A673 (cell line): Measurements from ENCODE around the gene GRIK4. TPM values are rescaled to one million over a fixed set of nuclear protein-coding genes. Genes with fewer than 3 reads are reported as not detected.

ENCODE experiments used
- BruUV-seq: library from RNA; stranded (reverse); fragments of 400-500 nt; replicated peaks from 2 replicates; lab custom pipeline; 2021; lab: Mats Ljungman, UMichigan
- CTCF ChIA-PET: fragments of 300-600 bp; sonication (Branson Sonifier 250); formaldehyde crosslinking; loops from one replicate; lab custom pipeline; 2022; ENCODE audit warnings: antibody characterized with exemption; lab: Charles Lee
- POLR2A ChIA-PET: fragments of 300-600 bp; sonication (Branson Sonifier 250); formaldehyde crosslinking; loops from one replicate; lab custom pipeline; 2022; ENCODE audit warnings: antibody characterized with exemption; ENCODE audit not compliant: low non-redundant PET; lab: Charles Lee
- DNase-seq: peaks from one replicate; pipeline ENCODE4 v3.0.0-alpha.2; 2015; ENCODE audit warnings: low spot score
- H3K27ac ChIP-seq: fragments of 200-600 bp; sonication (generic); 2 replicates; pipeline ENCODE4 v1.5.1; 2016; ENCODE audit warnings: mixed run types, low read depth, mild to moderate bottlenecking, mixed read lengths, antibody characterized with exemption, low read length; ENCODE audit not compliant: poor library complexity, severe bottlenecking
- H3K27me3 ChIP-seq: fragments of 200-600 bp; sonication (generic); replicated peaks from 2 replicates; pipeline ENCODE4 v1.6.1; 2017; ENCODE audit warnings: mixed run types, low read depth, mild to moderate bottlenecking, mixed read lengths, antibody characterized with exemption, low read length; ENCODE audit not compliant: insufficient read depth, poor library complexity
- H3K36me3 ChIP-seq: fragments of 200-600 bp; sonication (generic); 2 replicates; pipeline ENCODE4 v1.6.1; 2016; ENCODE audit warnings: mixed run types, mild to moderate bottlenecking, mixed read lengths, antibody characterized with exemption, low read length; ENCODE audit not compliant: insufficient read depth, poor library complexity, severe bottlenecking
- H3K4me1 ChIP-seq: fragments of 200-600 bp; sonication (generic); 2 replicates; pipeline ENCODE4 v1.6.1; 2017; ENCODE audit warnings: mixed run types, mild to moderate bottlenecking, mixed read lengths, antibody characterized with exemption, low read length; ENCODE audit not compliant: insufficient read depth, poor library complexity, severe bottlenecking
- H3K4me3 ChIP-seq: fragments of 200-600 bp; sonication (generic); 2 replicates; pipeline ENCODE4 v1.5.1; 2016; ENCODE audit warnings: low read depth, mixed run types, mild to moderate bottlenecking, mixed read lengths, low read length; ENCODE audit not compliant: poor library complexity, severe bottlenecking
- H3K9me3 ChIP-seq: fragments of 200-600 bp; sonication (generic); 2 replicates; pipeline ENCODE4 v1.6.1; 2016; ENCODE audit warnings: mixed run types, low read depth, mild to moderate bottlenecking, mixed read lengths, antibody characterized with exemption, low read length; ENCODE audit not compliant: poor library complexity, severe bottlenecking
- CTCF ChIP-seq: fragments of 300-800, 200-600 bp; sonication (generic); conservative IDR thresholded peaks from 2 replicates; pipeline ENCODE4 v1.5.1; 2017; ENCODE audit warnings: low read depth, mild to moderate bottlenecking, antibody characterized with exemption, low read length, moderate library complexity, mixed read lengths
- EZH2 ChIP-seq: fragments of 200-600 bp; sonication (generic); IDR thresholded peaks from 2 replicates; pipeline ENCODE4 v1.6.1; 2017; ENCODE audit warnings: borderline replicate concordance, low read depth, mild to moderate bottlenecking, mixed read lengths, antibody characterized with exemption, low read length; ENCODE audit not compliant: poor library complexity, severe bottlenecking
- intact Hi-C: fragments of 100-400 bp; cut with micrococcal nuclease; formaldehyde crosslinking; loops from one replicate; pipeline ENCODE4 v1.10.0; 2022; ENCODE audit not compliant: unreplicated experiment
- total RNA-seq: library from RNA; stranded (reverse); gene quantifications from 2 replicates; pipeline ENCODE4 v1.2.3, GENCODE V29; 2021

Gene GRIK4
- total RNA-seq, 1 experiment from 2014 or later, result not detected

- no peaks in the 10 kb centered on the region for H3K9me3 ChIP-seq
- ChIA-PET CTCF (no interaction called here), POLR2A (no interaction called here)
- no peak for DNase-seq
- H3K27ac ChIP-seq, result no peak overlapping the region
- BruUV-seq, result no TSS peak
- no peaks in the 10 kb centered on the region for H3K4me1 ChIP-seq
- peaks cover 25% of the 10 kb centered on the region for H3K27me3 ChIP-seq
- intact Hi-C loops, result no loop called here
- TF ChIP-seq EZH2 (no peak), CTCF (no peak)
- H3K4me3 ChIP-seq, result no peak overlapping the region
- H3K36me3 ChIP-seq, result no peaks in the 10 kb centered on the region
Observed at GRCh38 chr11:120890609-120891320, 379.2 kb downstream of the GRIK4 start.

- H3K4me3 ChIP-seq, result no peak overlapping the region
- no peaks in the 10 kb centered on the region for H3K36me3 ChIP-seq
- no peaks in the 10 kb centered on the region for H3K4me1 ChIP-seq
- TF ChIP-seq EZH2 (no peak), CTCF (no peak)
- H3K9me3 ChIP-seq, result no peaks in the 10 kb centered on the region
- intact Hi-C loops, result no loop called here
- DNase-seq, result no peak
- BruUV-seq, result no TSS peak
- H3K27me3 ChIP-seq, result peaks cover 20% of the 10 kb centered on the region
- POLR2A ChIA-PET, result no interaction called here
- no peak overlapping the region for H3K27ac ChIP-seq
- CTCF ChIA-PET, result no interaction called here
Observed at GRCh38 chr11:120893440-120894201, 382.1 kb downstream of the GRIK4 start.

GRCh38 chr11:120894202-120894985 lies 382.8 kb downstream of the GRIK4 start:
- TF ChIP-seq CTCF (no peak), EZH2 (no peak)
- no peaks in the 10 kb centered on the region for H3K4me1 ChIP-seq
- no peak overlapping the region for H3K4me3 ChIP-seq
- CTCF ChIA-PET, result no interaction called here
- no peak overlapping the region for H3K27ac ChIP-seq
- POLR2A ChIA-PET, result no interaction called here
- intact Hi-C loops, result no loop called here
- BruUV-seq, result no TSS peak
- no peaks in the 10 kb centered on the region for H3K9me3 ChIP-seq
- H3K36me3 ChIP-seq, result no peaks in the 10 kb centered on the region
- DNase-seq, result peak; percentile 18
- H3K27me3 ChIP-seq, result peaks cover 20% of the 10 kb centered on the region
